Fibroblast of lung (primary cell): ENCODE data around the gene RHD.

ENCODE experiments used
- EZH2 ChIP-seq: IDR thresholded peaks from 2 replicates; pipeline ENCODE4 v1.5.1; 2012; ENCODE audit warnings: low read length, control low read depth, mild to moderate bottlenecking; ENCODE audit errors: missing control alignments
- TF ChIP-seq, protein P1 (sequence below), 2 donors: IDR thresholded peaks in 1 of 2; conservative IDR thresholded peaks in 1 of 2; 1 replicate in 1 of 2; 2 replicates in 1 of 2; pipeline ENCODE4 v1.5.1; 2011 to 2012; ENCODE audit warnings: low read length in 2 of 2, control low read depth in 1 of 2, inconsistent platforms in 1 of 2, low read depth in 1 of 2, mild to moderate bottlenecking in 1 of 2

DNA sequence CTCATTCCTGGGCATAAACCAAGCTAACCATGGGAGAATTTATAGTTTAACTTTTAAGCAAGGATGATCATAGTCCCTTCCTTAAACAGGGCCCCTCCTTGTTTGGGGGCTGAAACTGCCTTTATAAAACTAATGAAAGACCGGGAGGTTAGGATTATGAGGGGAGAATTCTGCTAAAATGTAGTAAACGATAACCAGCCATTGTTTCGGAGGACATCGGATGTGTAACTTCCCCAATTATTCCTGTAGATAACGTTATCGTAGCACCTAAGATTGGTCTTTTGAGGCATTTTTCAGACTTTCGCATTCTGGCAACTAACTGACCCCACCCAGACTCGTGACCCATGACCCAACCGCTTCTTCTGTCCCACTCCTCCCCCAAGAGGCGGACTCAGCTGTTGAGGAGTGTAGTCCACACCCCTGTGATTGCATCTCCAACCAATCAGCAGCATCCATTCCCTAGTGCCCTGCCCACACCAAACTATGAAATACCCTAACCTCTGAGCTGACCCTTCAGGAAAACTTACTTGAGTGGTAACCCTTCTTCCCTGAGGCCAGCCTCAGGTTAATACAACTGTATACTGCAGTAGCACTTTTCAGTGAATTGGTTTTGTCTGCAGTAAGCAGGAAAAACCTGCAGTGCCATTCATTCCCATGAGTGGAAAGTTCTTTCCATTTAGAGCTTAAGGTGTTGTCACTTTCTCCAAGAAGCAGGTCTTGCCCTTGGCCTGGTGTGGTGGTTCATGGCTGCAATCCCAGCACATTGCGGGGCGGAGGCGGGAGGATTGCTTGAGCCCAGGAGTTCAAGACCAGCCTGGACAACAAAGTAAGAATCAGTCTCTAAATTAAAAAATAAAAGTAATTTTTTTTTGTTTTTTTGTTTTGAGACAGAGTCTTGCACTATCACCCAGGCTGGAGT, 39.2 kb upstream of the RHD start:
- TF ChIP-seq, protein P1, sequence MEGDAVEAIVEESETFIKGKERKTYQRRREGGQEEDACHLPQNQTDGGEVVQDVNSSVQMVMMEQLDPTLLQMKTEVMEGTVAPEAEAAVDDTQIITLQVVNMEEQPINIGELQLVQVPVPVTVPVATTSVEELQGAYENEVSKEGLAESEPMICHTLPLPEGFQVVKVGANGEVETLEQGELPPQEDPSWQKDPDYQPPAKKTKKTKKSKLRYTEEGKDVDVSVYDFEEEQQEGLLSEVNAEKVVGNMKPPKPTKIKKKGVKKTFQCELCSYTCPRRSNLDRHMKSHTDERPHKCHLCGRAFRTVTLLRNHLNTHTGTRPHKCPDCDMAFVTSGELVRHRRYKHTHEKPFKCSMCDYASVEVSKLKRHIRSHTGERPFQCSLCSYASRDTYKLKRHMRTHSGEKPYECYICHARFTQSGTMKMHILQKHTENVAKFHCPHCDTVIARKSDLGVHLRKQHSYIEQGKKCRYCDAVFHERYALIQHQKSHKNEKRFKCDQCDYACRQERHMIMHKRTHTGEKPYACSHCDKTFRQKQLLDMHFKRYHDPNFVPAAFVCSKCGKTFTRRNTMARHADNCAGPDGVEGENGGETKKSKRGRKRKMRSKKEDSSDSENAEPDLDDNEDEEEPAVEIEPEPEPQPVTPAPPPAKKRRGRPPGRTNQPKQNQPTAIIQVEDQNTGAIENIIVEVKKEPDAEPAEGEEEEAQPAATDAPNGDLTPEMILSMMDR (conservative IDR thresholded peaks at IDR 0.05 in 1 of 2, IDR thresholded peaks at IDR 0.05 in 1 of 2; ENCODE audit: low read depth in 1 of 2, low read length in 2 of 2): no peak
- no peak for TF ChIP-seq EZH2
